NOMO-1 treated with dmso at 0.1 percent for 144 hours (cell line): ENCODE measurements around the gene MAP3K20.
"Not testable (repeated sequence)": the region's sequence is repeated elsewhere in the genome, so short reads cannot be mapped to it uniquely, and the experiment has no call there.

Source experiments
- DNase-seq: peaks from one replicate; lab custom pipeline; 2025; ENCODE audit not compliant: unreplicated experiment; lab: John Stamatoyannopoulos, UW

MAP3K20 gene

DNA sequence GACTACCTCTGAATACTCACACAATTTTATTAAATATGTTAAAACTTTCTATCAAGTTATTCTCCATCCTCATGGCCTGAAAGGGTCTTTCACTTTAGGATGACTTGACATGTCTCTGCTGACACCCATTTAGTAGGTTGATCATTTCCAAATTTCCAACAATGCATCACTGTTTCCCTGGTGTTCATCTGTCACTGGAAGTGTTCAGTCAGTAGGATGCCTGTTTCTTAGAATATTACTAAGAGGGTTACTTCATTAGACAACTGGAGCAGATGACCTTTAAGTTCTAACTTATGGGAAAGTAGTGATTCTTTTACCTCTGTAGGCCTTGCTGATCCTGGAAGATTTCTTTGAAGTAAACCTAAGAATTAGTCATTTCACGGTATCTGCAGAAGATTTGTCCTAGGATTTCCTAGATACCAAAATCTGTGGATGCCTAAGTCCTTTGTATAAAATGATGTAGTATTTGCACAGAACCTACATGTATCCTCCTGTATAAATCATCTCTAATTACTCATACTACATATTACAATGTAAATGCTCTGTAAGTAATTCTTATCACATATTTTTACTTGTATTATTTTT lies 77.7 kb downstream of the MAP3K20 start:
- no peak for DNase-seq

DNA sequence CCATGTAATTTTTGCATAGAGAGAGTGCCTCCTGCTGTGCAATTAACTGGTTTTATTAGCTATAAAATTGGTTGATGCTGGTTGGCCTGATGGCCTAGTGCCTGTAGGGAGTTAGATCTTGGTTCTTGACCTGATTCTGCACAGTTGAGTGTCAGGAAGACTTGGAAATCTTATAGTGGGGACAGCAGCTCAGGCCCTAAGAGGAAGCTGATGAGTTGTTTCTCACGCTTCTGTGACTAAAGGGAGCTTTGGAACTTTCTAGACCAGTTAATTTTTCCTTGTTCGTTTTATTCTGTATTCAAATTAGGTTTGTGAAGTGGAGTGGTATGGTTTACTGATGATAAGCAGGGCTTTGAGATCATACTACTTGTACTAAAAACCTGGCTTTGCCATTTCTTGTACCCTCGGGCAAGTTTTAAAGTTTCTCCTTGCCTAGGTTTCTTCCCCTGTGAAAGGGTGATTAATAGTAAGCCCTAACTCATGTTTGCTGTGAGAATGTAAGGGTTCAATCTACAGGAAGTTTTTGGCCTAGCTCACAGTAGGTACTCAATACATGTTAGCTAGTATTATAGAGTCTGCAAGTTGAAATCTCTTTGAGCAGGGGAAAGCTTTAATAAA lies 82.1 kb downstream of the MAP3K20 start:
- no peak for DNase-seq

DNA sequence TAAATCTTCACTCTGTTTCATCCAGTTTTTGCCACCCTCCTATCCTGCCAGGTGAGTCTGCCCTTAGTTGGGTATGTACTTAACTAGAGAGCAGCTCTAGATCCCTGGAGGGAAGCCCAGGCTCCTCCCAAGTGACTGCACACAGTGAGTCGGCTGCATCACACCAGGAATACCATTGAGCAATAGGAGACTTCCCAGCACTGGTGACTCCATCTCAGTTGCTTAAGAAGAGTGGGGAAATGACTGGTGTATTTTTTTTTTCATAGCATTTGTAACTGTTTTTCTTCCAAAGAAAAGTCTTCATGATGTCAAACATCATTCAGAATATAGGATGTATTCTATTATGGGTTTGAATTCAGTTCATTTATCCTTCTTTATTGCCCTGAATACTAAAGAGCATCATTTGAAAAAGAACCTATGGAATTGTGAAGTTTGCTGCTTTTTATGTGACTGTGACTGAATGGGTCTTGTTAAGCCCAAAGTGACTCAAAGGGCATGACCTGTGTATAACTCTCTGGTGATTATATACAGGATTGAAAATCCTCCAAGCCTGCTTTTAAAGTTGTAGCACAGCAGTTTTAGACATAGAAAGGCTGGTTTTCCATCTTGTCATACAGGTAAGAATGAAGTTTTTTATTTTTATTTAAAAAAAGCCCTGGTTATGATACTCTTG lies 84.3 kb downstream of the MAP3K20 start:
- no peak for DNase-seq

DNA sequence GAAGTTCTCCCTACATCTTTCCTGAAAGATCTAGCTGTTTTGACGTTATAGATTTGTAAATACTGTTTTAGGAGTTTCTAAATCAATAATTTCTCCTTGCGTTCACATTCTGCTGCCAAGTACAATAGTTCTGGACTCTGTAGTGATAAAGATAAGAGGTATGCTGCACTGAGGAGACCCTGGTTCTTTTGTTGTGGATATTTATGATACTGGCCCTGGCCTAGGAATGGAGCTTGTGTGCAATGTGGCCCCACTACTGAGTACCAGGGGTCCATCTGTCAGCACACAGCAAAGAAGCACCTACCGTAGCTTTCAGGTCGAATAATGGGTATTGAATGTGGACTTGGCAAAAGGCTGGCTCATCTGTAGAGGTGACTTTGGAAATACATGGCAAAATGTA lies 85.0 kb downstream of the MAP3K20 start:
- DNase-seq: no peak

DNA sequence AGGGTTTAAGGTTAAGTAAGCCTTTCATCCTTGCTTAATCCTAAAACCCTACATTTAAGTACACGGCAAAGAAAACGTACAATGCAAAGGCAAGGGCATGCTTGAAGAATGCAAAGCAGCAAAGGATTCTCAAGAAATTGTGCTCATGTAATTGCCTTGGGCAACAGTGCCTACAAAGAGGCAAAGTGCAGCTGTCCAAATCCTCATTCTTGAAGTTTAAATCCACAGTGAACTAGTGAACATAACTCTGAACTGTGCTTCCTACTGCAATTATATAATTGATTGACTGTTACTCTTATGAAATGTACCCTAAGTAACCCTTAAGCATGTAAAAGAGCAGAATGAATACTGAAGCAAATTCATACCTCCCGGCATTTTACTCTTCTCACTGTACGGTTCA lies 85.4 kb downstream of the MAP3K20 start:
- no peak for DNase-seq

DNA sequence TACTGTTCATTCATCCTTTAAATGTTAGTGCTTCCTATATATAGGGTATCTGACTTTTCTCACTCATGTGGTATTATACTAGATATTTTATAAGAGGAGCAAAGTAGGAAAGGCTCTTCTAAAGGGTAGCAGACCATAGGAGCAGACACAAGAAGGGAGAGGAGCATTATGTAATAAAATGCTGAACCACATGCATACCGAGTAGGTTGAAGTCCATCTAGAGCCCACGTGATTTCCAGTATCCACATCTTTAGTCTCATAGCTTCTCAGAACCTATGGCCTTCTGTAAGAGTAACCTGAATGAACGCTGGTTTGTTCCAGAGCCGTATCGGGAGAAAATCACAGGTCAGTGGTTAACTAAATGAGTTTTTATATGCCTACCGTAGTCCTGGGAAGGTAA lies 85.9 kb downstream of the MAP3K20 start:
- no peak for DNase-seq

DNA sequence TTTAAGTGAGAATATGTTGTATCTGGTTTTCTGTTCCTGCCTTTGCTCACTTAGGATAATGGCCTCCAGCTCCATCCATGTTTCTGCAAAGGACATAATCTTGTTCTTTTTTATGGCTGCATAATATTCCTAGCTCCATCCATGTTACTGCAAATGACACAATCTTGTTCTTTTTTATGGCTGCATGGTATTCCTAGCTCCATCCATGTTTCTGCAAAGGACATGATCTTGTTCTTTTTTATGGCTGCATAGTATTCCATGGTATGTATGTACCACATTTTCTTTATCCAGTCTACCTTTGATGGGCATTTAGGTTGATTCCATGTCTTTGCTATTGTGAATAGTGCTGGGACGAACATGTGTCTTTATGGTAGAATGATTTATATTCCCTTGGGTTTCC lies 87.7 kb downstream of the MAP3K20 start:
- not testable (repeated sequence) for DNase-seq

DNA sequence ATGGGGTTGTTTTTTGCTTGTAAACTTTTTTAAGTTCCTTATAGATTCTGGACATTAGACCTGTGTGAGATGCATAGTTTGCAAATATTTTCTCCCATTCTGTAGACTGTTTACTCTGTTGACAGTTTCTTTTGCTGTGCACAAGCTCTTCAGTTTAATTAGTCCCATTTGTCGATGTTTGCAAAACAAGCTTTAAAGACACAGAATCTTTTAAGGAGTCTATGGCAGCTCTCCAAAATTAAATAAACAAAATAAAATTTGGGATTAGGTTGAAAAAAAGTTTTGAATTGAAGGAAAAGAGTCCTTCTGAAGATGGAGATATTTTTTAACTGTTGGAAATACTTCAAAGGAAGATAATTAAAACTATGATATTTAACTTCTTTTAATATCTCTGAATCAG lies 88.8 kb downstream of the MAP3K20 start:
- DNase-seq: no peak

DNA sequence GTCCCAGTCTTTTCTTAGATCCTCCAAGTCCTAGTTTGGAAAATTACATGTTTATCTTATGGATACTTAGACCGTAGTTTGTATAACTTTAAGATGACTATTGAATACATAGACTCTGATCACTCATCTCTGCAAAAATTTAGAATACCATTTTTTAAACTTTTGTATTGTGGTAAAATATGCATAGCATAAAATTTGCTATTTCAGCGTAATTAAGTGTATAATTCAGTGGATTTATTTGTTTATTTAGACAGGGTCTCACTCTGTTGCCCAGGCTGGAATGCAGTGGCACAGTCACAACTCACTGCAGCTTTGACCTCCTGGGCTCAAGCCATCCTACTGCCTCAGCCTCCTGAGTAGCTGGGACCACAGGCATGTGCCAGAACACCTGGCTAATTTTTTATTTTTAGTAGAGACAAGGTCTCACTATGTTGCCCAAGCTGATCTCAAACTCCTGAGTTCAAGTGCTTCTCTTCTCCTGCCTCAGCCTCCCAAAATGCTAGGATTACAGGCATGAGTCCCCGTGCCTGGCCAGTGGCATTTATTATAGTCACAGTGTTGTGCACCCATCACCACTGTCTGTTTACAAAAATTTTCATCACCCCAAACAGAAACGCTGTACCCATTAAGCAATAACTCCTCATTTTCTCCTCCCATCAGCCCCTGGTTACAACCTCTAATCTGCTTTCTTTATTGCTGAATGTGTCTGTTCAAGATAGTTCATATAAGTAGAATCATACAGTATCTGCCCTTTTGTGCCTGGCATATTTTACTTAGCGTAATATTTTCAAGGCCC lies 90.0 kb downstream of the MAP3K20 start:
- no peak for DNase-seq

DNA sequence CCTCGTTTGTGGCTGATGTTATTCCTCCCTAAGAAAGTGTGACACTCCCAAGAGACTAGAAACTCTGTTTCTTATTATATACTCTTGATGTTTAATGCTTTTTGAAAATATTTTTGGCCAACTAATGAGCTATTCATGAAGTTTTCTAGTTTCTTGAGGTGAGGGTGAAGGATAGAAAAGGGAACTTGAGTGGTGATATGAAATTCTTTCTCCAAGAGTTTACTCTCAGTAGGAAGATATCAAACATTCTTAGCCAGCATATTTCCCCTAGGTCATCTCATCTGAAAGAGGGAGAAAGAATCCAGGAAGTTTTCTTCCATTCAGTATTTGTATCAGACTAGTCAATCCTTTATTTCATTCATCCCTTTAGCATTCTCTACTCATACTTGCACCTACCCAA lies 95.7 kb downstream of the MAP3K20 start:
- no peak for DNase-seq

DNA sequence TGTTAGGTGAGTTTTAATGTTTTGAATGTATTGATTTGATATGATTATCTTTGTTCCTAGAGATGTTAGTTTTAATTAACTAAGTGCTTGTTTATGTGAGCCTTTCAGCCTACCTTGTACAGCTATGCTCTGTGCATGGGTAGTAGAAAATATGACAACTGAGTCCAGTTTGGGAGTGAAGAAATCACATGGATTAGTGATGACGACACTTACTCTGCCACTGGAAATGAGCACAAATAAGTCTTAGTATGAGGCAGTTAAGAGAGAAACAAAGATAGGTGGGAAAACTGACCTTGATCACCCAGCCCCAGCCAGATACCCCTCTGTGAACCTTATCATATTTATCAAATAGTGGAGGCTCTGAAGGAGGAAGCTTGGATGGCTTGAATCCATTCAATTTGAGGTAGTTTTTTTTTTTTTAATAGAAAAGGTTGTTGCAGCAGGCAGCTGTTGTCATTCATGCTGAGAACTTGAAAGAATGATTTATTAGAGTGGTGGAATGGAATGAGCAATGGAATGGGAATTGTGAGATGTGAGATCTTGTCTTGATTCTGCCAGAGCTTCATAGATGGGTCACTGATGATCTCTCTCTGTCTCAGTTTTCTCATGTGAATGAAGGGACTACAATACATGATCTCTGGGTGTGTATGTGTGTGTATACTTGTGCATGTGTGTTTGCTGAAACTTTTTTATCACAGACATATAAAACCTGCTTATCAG lies 96.4 kb downstream of the MAP3K20 start:
- DNase-seq: no peak

DNA sequence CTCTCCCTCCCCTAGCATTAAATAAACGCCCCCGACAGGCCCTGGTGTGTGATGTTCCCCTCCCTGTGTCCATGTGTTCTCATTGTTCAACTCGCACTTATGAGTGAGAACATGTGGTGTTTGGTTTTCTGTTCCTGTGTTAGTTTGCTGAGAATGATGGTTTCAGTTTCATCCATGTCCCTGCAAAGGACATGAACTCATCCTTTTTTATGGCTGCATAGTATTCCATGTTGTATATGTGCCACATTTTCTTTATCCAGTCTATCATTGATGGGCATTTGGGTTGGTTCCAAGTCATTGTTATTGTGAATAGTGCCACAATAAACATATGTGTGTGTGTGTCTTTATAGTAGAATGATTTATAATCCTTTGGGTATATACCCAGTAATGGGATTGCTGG lies 98.7 kb downstream of the MAP3K20 start:
- not testable (repeated sequence) for DNase-seq

DNA sequence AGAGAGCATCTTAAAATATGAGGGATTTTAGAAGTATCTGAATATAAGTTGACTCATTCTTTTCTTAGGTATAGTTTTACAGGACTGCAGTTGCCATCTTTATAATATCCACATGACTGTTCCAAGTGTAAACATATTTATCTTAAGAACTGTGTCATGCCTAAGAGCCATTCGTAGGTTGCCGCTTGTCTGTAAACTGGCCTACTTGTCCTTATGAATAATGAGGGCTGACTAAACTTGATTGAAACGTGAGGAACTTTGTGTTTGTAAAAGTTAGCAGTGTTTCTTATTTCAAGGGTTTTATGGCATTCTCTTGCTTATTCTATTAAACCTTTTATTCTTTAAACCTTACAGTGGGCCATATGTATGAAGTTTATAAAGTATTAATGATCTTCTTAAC lies 99.6 kb downstream of the MAP3K20 start:
- DNase-seq: no peak

DNA sequence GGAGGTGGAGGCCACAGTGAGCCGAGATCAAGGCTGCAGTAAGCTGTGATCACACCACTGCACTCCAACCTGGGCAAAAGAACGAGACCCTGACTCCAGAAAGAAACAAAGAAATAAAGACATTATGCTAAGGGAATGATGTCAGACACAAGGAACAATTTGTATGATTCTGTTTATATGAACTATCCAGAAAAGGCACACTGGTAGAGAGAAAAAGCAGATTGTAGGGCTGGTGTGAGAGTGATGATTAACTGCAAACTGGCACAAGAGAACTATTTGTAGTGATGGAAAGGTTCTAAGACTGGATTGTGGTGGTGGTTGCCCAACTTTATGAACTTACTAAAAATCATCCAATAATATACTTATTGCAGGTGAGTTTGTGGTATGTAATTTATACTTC lies 106.3 kb downstream of the MAP3K20 start:
- DNase-seq: no peak

DNA sequence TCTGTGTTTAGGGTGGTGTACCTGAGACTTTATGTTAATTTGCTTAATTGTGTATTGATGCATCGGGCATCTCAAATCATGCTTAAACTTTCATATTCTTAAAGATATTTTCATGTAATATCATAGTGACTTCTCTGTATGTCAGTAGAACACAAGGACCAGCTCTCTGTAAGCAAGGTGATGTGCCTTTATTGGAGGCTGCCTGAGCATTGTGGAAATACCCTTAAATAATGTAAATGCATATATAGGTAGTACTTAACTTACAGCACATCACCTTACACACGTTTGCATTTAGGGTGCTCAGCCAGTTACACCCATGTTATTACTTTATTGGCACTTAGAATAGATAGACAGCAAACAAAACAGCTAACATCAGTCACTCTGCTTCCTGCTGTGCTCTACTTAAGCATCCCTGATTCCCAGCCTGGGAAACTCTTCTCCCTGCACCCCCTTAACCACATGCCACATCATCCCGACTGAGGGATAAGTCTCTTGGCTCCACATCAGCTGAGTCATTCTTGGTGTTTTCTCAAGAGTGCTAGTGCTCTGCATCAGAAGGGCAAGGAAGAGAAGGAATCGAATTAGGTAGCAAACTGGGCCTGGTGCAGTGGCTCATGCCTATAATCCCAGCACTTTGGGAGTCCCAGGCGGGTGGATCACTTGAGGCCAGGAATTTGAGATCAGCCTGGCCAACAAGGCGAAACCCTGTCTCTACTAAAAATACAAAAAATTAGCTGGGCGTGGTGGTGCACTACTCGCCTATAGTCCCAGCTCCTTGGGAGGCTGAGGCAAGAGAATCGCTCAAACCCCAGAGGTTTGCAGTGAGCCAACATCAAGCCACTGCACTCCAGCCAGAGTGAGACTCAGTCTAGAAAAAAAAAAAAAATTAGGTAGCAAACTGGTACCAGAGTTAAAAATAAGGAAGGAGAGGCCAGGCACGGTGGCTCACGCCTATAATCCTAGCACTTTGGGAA lies 108.7 kb downstream of the MAP3K20 start:
- DNase-seq: no peak

DNA sequence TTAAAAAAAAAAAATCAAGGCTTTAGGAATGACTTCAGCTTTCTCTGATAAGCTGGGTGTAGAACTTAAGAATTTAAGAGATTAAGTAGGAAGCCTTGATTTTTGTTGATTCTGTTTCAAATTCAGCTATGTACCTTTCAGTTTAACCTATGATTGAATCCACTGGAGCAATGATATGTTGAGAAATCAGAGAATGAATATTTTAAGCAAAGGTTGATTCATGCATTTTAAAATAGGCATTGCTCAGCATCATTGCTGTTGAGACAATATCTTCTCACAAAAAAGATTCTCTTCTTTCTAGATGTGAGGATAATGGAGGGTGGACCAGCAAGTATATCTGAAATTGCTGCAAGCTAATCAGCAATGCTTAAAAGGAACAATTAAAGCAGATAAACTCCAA lies 109.8 kb downstream of the MAP3K20 start:
- DNase-seq: no peak

DNA sequence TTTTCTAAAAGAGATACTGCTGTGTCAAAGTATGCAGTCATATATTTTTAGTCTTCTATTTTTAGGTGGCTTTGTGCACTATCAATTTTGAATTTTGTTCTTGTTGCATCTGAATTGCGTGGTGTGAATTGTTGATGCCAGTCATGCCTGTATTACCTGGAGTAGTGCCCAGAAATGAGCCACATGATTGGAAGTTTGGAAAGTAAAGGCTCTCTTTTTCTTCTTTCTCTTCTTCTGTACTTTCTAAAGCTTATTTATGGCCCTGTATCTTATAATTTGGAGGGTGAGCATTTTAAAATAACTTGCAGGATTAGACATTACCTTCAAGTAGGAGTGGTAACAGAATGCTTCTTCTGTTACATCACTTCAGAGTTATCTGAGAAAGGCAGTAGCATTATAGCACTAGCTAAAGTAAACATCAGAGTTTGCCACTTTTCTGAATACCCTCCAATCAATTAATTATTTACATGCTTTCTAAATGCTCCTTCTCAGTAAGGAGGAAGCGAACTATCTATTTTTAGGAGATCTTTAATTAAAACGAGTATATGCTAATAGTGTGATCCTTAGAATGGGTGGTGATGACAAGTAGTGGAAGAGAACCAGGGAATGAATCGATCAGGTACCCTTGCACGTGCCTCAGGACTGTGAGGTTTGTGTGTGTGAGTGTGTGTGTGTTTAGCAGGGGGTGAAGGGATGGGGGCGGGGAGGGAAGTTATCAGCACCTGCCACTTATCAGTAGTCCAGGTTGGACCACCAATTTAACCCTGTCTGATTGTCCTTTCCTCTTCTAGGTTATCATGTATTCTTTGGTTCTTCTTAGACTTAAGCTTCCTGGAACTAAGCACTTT lies 112.5 kb downstream of the MAP3K20 start:
- no peak for DNase-seq

DNA sequence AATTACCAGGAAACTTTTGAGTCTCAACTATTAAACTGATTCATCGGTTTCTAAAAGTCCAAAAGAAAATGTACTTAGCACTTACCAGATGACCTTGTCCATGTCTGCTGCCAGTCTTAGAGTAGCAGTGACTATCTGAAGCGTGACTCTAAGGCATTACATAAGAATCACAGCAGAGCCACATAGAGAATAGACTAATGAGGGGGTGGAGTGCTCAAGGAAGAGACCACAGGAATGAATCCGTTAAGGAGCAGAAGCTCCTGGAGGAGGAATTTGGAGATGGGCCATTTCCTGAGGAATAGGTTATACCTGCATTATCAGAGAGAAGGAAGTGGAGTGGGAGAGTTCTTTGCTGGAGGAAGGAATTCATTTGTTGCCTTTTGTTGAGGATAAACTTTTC lies 116.0 kb downstream of the MAP3K20 start:
- no peak for DNase-seq

DNA sequence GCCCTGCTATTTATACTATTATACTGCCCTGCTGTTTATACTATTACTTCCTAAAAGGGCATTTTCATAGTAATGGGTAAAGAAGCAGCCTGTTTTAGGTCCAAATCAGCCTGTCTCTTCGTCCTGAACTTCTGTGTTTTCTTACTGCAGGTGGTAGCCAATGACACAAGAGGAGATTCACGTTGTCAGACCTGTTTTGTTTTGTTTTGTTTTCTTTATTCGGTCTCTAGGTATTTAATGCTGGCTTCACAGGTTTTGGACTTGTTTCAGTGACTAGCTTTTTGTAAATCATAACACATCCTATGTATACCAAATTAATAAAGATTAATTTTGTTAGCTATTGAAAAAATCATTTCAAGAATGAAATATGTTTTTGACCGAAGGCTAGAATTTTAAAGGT lies 116.4 kb downstream of the MAP3K20 start:
- no peak for DNase-seq
